HEK293 (cell line): ENCODE measurements around the gene DYNC1I1.

Experiments used
- CTCF ChIP-seq: fragments of 450-650 bp; formaldehyde crosslinking; IDR thresholded peaks from 2 replicates; pipeline ENCODE4 v1.5.1; 2016; ENCODE audit warnings: missing biosample characterization, missing genetic modification characterization
- MZF1 ChIP-seq: fragments of 450-650 bp; formaldehyde crosslinking; IDR thresholded peaks from 2 replicates; pipeline ENCODE4 v1.5.1; 2017; ENCODE audit warnings: missing biosample characterization, missing genetic modification characterization, borderline replicate concordance
- OVOL3 ChIP-seq: fragments of 450-650 bp; formaldehyde crosslinking; IDR thresholded peaks from 2 replicates; pipeline ENCODE4 v1.5.1; 2016; ENCODE audit warnings: missing biosample characterization, missing genetic modification characterization
- YY1 ChIP-seq: fragments of 450-650 bp; formaldehyde crosslinking; IDR thresholded peaks from 2 replicates; pipeline ENCODE4 v1.5.1; 2018; ENCODE audit warnings: missing biosample characterization, missing genetic modification characterization
- ZFP3 ChIP-seq: fragments of 450-650 bp; formaldehyde crosslinking; IDR thresholded peaks from 2 replicates; pipeline ENCODE4 v1.5.1; 2016; ENCODE audit warnings: low read depth, missing biosample characterization, missing genetic modification characterization
- ZNF341 ChIP-seq: fragments of 450-650 bp; formaldehyde crosslinking; IDR thresholded peaks from 2 replicates; pipeline ENCODE4; 2016; ENCODE audit warnings: low read depth, missing biosample characterization, missing genetic modification characterization
- ZNF404 ChIP-seq: fragments of 450-650 bp; formaldehyde crosslinking; IDR thresholded peaks from 2 replicates; pipeline ENCODE4 v1.5.1; 2017; ENCODE audit warnings: missing biosample characterization, missing genetic modification characterization
- ZSCAN30 ChIP-seq: fragments of 450-650 bp; IDR thresholded peaks from 2 replicates; pipeline ENCODE4 v1.5.1; 2018; ENCODE audit warnings: missing biosample characterization, mild to moderate bottlenecking, missing genetic modification characterization, moderate library complexity
- TF ChIP-seq, protein P1 (sequence below): fragments of 450-650 bp; formaldehyde crosslinking; IDR thresholded peaks from 2 replicates; pipeline ENCODE4 v1.5.1; 2016; ENCODE audit warnings: missing biosample characterization, missing genetic modification characterization

DNA sequence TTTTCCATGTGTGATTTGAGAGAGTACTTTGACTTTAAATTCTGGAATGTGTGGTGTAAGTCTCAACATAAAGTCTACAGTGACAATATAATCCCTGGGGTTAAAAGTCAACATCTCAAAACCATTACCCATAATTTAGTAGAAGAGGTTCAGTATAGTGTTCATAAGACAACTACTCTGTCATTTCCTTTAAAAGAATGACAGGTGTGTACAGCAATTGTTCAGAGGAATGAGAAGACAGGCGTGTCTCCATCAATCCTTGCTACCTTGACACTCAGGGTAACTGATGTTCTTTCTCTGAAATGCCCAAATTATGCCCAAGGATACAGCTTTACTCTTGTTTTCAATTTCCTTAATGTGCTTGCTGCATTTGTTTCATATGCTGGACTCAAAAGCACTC lies 256.4 kb downstream of the DYNC1I1 start:
- TF ChIP-seq ZNF404 (tag by site-specific recombination) (no peak), CTCF (no peak), ZNF341 (no peak), ZSCAN30 (no peak), OVOL3 (no peak), ZFP3 (tag by site-specific recombination) (no peak), MZF1 (tag by site-specific recombination) (no peak), YY1 (tag by site-specific recombination) (no peak)
- TF ChIP-seq, protein P1, sequence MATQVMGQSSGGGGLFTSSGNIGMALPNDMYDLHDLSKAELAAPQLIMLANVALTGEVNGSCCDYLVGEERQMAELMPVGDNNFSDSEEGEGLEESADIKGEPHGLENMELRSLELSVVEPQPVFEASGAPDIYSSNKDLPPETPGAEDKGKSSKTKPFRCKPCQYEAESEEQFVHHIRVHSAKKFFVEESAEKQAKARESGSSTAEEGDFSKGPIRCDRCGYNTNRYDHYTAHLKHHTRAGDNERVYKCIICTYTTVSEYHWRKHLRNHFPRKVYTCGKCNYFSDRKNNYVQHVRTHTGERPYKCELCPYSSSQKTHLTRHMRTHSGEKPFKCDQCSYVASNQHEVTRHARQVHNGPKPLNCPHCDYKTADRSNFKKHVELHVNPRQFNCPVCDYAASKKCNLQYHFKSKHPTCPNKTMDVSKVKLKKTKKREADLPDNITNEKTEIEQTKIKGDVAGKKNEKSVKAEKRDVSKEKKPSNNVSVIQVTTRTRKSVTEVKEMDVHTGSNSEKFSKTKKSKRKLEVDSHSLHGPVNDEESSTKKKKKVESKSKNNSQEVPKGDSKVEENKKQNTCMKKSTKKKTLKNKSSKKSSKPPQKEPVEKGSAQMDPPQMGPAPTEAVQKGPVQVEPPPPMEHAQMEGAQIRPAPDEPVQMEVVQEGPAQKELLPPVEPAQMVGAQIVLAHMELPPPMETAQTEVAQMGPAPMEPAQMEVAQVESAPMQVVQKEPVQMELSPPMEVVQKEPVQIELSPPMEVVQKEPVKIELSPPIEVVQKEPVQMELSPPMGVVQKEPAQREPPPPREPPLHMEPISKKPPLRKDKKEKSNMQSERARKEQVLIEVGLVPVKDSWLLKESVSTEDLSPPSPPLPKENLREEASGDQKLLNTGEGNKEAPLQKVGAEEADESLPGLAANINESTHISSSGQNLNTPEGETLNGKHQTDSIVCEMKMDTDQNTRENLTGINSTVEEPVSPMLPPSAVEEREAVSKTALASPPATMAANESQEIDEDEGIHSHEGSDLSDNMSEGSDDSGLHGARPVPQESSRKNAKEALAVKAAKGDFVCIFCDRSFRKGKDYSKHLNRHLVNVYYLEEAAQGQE (tag by site-specific recombination), result no peak
